AG04450 (cell line): Measurements from ENCODE around the gene B3GNT5. TPM values are rescaled to one million over a fixed set of nuclear protein-coding genes. Genes with fewer than 3 reads are reported as not detected.

ENCODE experiments used
- CTCF ChIA-PET: fragments of 300-600, 350-600 bp; formaldehyde crosslinking; extraction: SDS; loops from one replicate; lab custom pipeline; 2022; ENCODE audit warnings: antibody characterized with exemption, inconsistent platforms; lab: Charles Lee
- POLR2A ChIA-PET: fragments of 350-600 bp; formaldehyde crosslinking; extraction: SDS; loops from one replicate; lab custom pipeline; 2021; ENCODE audit warnings: antibody characterized with exemption, inconsistent platforms; lab: Yijun Ruan, JAX
- DNase-seq: peaks from one replicate; pipeline ENCODE4 v3.0.0-alpha.2; 2011; ENCODE audit warnings: low read depth, low spot score
- H3K27ac ChIP-seq: one replicate; pipeline ENCODE4 v1.5.1; 2012; ENCODE audit warnings: low read depth, low read length, control low read depth
- H3K27me3 ChIP-seq: one replicate; pipeline ENCODE4 v1.6.0; 2012; ENCODE audit warnings: low read length; ENCODE audit not compliant: control insufficient read depth, insufficient read depth
- H3K4me3 ChIP-seq: 2 replicates; pipeline ENCODE4 v1.5.1; 2011; ENCODE audit warnings: mild to moderate bottlenecking, low read depth, low read length, control low read depth
- H3K9me3 ChIP-seq: 2 replicates; pipeline ENCODE4 v1.5.1; 2012; ENCODE audit warnings: low read length; ENCODE audit not compliant: control insufficient read depth, insufficient read depth
- CTCF ChIP-seq: IDR thresholded peaks from 2 replicates; pipeline ENCODE4 v1.5.1; 2011; ENCODE audit warnings: low read depth, low read length, control low read depth, inconsistent platforms
- polyA minus RNA-seq: library from RNA; depleted of rRNA, polyadenylated mRNA; stranded (reverse); fragments of >200 nt; gene quantifications from 2 replicates; pipeline ENCODE4 v1.2.3, GENCODE V29; 2011; rRNA and poly(A)+ RNA removed
- polyA plus RNA-seq: library from polyadenylated mRNA; depleted of rRNA; stranded (reverse); fragments of >200 nt; gene quantifications from 2 replicates; pipeline ENCODE4 v1.2.3, GENCODE V29; 2011; rRNA removed

Gene B3GNT5
- 2.0 and 2.9 TPM in 2 replicates for polyA plus RNA-seq
- polyA minus RNA-seq, result 1.3 and 2.3 TPM in 2 replicates

GRCh38 chr3:183252973-183253527, at the start of gene B3GNT5:
Gene B3GNT5, plus strand, starts transcription at chr3:183253253. Its CDS starts 16,546 bp downstream, at chr3:183269799.
- Histone ChIP-seq H3K4me3 (peak within 1 kb of the TSS; percentile 66), H3K27me3 (peaks cover 28% of the 10 kb centered on the region), H3K9me3 (peaks cover 9% of the 10 kb centered on the region), H3K27ac (no peak within 1 kb of the TSS)
- POLR2A ChIA-PET, result no interaction called here
- TF ChIP-seq CTCF, result no peak
- DNase-seq, result no peak
- CTCF ChIA-PET, result interaction anchor here (1.4 kb wide), 1 partner anchor 68 kb away, joined by 7 read pairs; no protein-coding TSS in a partner anchor

GRCh38 chr3:183203670-183204069, 49.4 kb upstream of the B3GNT5 start:
- H3K27me3 ChIP-seq, result peaks cover 5% of the 10 kb centered on the region
- DNase-seq, result no peak
- no peak overlapping the region for H3K27ac ChIP-seq
- CTCF ChIA-PET, result no interaction called here
- H3K4me3 ChIP-seq, result no peak overlapping the region
- no peaks in the 10 kb centered on the region for H3K9me3 ChIP-seq
- POLR2A ChIA-PET, result no interaction called here
- no peak for TF ChIP-seq CTCF

- H3K4me3 ChIP-seq, result no peak overlapping the region
- CTCF ChIA-PET, result interaction anchor here (2.0 kb wide), 1 partner anchor 174 kb away, joined by 4 read pairs; no protein-coding TSS in a partner anchor
- no peaks in the 10 kb centered on the region for H3K9me3 ChIP-seq
- peaks cover 15% of the 10 kb centered on the region for H3K27me3 ChIP-seq
- POLR2A ChIA-PET, result no interaction called here
- no peak for TF ChIP-seq CTCF
- H3K27ac ChIP-seq, result no peak overlapping the region
- DNase-seq, result no peak
Observed at GRCh38 chr3:183208260-183208659, 44.8 kb upstream of the B3GNT5 start.

- no peak for TF ChIP-seq CTCF
- Histone ChIP-seq H3K27ac (no peak overlapping the region), H3K27me3 (peaks cover 15% of the 10 kb centered on the region), H3K9me3 (no peaks in the 10 kb centered on the region), H3K4me3 (no peak overlapping the region)
- ChIA-PET CTCF (interaction anchor here (2.0 kb wide), 1 partner anchor 173 kb away, joined by 4 read pairs; no protein-coding TSS in a partner anchor), POLR2A (no interaction called here)
- no peak for DNase-seq
Observed at GRCh38 chr3:183208800-183209199, 44.3 kb upstream of the B3GNT5 start.

- TF ChIP-seq CTCF, result no peak
- POLR2A ChIA-PET, result no interaction called here
Observed at GRCh38 chr3:183210341-183210740, 42.7 kb upstream of the B3GNT5 start.

More at GRCh38 chr3:183210341-183210740, 42.7 kb upstream of the B3GNT5 start:
- DNase-seq, result no peak
- Histone ChIP-seq H3K27me3 (peaks cover 15% of the 10 kb centered on the region), H3K9me3 (no peaks in the 10 kb centered on the region), H3K27ac (no peak overlapping the region), H3K4me3 (no peak overlapping the region)
- CTCF ChIA-PET, result no interaction called here
